ENCODE data around the gene C5orf58. TPM values are rescaled to one million over a fixed set of nuclear protein-coding genes. Genes with fewer than 3 reads are reported as not detected.

Gene C5orf58
- polyA plus RNA-seq, 1 donor (not counting 4 experiments of a cell fraction or from before 2014, with no cell fraction given), result not detected

DNA sequence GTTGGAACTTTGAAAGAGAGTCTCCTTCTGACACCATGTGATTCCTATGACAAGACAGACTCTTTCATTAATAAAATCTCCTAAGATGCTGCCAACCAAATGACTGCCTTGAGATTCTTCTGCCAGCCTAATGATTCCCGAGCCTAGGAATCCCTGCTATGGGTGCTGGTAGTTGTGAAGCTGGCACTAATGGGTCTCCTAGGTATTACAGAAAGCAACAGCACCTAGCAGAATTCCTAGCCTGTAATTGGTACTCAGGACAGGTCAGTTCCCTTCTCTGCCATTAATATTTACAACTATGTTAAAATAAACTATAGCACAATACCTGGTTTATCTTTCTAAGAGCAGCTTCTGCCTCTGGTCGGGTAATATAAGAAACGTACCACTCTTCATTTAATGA, 19.3 kb downstream of the C5orf58 start:
- H4K20me1 ChIP-seq (ENCODE audit: control insufficient read depth, extremely low read depth, insufficient read depth, low read length), result no peaks in the 10 kb centered on the region
- dilution Hi-C loops (cut with MboI; ENCODE audit: extremely low pct_ligation_motif_present, low sequenced_read_pairs), result no loop called here
- no peaks in the 10 kb centered on the region for H3K79me2 ChIP-seq (ENCODE audit: control insufficient read depth, insufficient read depth, low read length)
- no peak overlapping the region for H2AFZ ChIP-seq (ENCODE audit: control insufficient read depth, low read length)
- H3K9me3 ChIP-seq (ENCODE audit: control insufficient read depth, low read depth, low read length), result no peaks in the 10 kb centered on the region
- no peak overlapping the region for H3K27ac ChIP-seq (ENCODE audit: control insufficient read depth, insufficient read depth, low read length)
- H3K9me1 ChIP-seq (ENCODE audit: control insufficient read depth, extremely low read depth, insufficient read depth, low read length), result no peaks in the 10 kb centered on the region
- TF ChIP-seq, protein P1, sequence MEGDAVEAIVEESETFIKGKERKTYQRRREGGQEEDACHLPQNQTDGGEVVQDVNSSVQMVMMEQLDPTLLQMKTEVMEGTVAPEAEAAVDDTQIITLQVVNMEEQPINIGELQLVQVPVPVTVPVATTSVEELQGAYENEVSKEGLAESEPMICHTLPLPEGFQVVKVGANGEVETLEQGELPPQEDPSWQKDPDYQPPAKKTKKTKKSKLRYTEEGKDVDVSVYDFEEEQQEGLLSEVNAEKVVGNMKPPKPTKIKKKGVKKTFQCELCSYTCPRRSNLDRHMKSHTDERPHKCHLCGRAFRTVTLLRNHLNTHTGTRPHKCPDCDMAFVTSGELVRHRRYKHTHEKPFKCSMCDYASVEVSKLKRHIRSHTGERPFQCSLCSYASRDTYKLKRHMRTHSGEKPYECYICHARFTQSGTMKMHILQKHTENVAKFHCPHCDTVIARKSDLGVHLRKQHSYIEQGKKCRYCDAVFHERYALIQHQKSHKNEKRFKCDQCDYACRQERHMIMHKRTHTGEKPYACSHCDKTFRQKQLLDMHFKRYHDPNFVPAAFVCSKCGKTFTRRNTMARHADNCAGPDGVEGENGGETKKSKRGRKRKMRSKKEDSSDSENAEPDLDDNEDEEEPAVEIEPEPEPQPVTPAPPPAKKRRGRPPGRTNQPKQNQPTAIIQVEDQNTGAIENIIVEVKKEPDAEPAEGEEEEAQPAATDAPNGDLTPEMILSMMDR (optimal IDR thresholded peaks at IDR 0.05 in 1 of 3, IDR thresholded peaks at IDR 0.05 in 1 of 3, conservative IDR thresholded peaks at IDR 0.05 in 1 of 3; ENCODE audit: extremely low read depth in 1 of 3, insufficient read depth in 2 of 3, low read length in 3 of 3), result no peak
- TF ChIP-seq EZH2 (IDR thresholded peaks at IDR 0.05; ENCODE audit: low read length), result no peak
- H3K36me3 ChIP-seq (ENCODE audit: control insufficient read depth in 2 of 2, extremely low read depth in 1 of 2, insufficient read depth in 2 of 2, low read length in 2 of 2), result no peaks in the 10 kb centered on the region
- H3K9ac ChIP-seq (ENCODE audit: control insufficient read depth, extremely low read depth, insufficient read depth, low read length), result no peak overlapping the region
- DNase-seq (ENCODE audit: low read depth, low spot score), result no peak
- H3K4me3 ChIP-seq (ENCODE audit: control insufficient read depth in 2 of 3, extremely low read depth in 1 of 3, insufficient read depth in 2 of 3, low read depth in 1 of 3, low read length in 3 of 3), result no peak overlapping the region
- H3K4me2 ChIP-seq (ENCODE audit: control insufficient read depth, extremely low read depth, insufficient read depth, low read depth, low read length), result no peak overlapping the region
- H3K27me3 ChIP-seq (ENCODE audit: control insufficient read depth, extremely low read depth, insufficient read depth, low read length), result no peaks in the 10 kb centered on the region
- no peak for FAIRE-seq
- no peaks in the 10 kb centered on the region for H3K4me1 ChIP-seq (ENCODE audit: control insufficient read depth, extremely low read depth, insufficient read depth, low read length)

DNA sequence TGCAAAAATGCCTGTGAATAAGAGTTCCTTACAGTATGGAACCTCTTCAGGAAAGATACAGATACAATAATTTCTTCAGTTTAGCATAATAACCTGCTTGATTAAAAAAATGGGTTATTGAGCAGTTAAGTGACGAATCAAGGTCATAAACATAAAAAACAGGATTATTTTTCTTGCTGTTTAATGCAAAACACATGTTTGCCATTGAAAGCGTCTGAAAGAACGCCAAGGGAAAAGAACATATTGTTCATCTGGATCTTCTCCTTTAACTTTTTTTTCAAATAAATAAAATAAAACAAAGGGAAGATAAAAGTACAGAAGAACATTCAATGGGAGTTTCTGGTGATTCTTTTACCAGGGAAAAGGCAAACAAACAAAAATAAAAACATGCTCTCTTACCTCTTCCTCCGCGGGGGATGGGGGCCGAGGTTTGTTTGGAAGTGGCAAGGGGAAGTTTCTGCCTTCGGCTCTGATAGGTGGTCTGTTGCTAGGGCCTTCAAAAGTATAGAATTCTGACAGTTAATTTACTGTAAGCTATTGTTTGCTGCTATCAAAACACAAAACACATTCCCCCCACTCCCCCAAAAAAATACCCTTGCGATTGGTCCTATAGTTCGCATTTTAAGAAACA, 20.1 kb downstream of the C5orf58 start:
- Histone ChIP-seq H3K4me3 (ENCODE audit: control insufficient read depth in 2 of 3, extremely low read depth in 1 of 3, insufficient read depth in 2 of 3, low read depth in 1 of 3, low read length in 3 of 3) (no peak overlapping the region), H3K27ac (ENCODE audit: control insufficient read depth, insufficient read depth, low read length) (no peak overlapping the region), H3K9ac (ENCODE audit: control insufficient read depth, extremely low read depth, insufficient read depth, low read length) (no peak overlapping the region), H3K4me1 (ENCODE audit: control insufficient read depth, extremely low read depth, insufficient read depth, low read length) (no peaks in the 10 kb centered on the region), H3K79me2 (ENCODE audit: control insufficient read depth, insufficient read depth, low read length) (no peaks in the 10 kb centered on the region), H3K4me2 (ENCODE audit: control insufficient read depth, extremely low read depth, insufficient read depth, low read depth, low read length) (no peak overlapping the region), H2AFZ (ENCODE audit: control insufficient read depth, low read length) (no peak overlapping the region), H4K20me1 (ENCODE audit: control insufficient read depth, extremely low read depth, insufficient read depth, low read length) (no peaks in the 10 kb centered on the region), H3K27me3 (ENCODE audit: control insufficient read depth, extremely low read depth, insufficient read depth, low read length) (no peaks in the 10 kb centered on the region), H3K9me3 (ENCODE audit: control insufficient read depth, low read depth, low read length) (no peaks in the 10 kb centered on the region), H3K9me1 (ENCODE audit: control insufficient read depth, extremely low read depth, insufficient read depth, low read length) (no peaks in the 10 kb centered on the region), H3K36me3 (ENCODE audit: control insufficient read depth in 2 of 2, extremely low read depth in 1 of 2, insufficient read depth in 2 of 2, low read length in 2 of 2) (no peaks in the 10 kb centered on the region)
- FAIRE-seq, result no peak
- DNase-seq (ENCODE audit: low read depth, low spot score), result no peak
- TF ChIP-seq, protein P1 (optimal IDR thresholded peaks at IDR 0.05 in 1 of 3, IDR thresholded peaks at IDR 0.05 in 1 of 3, conservative IDR thresholded peaks at IDR 0.05 in 1 of 3; ENCODE audit: extremely low read depth in 1 of 3, insufficient read depth in 2 of 3, low read length in 3 of 3), result no peak
- no peak for TF ChIP-seq EZH2 (IDR thresholded peaks at IDR 0.05; ENCODE audit: low read length)
- dilution Hi-C loops (cut with MboI; ENCODE audit: extremely low pct_ligation_motif_present, low sequenced_read_pairs), result no loop called here

Measured in keratinocyte (primary cell).